ENCODE data around the gene TMCC2.
"Not testable (repeated sequence)": the region's sequence is repeated elsewhere in the genome, so short reads cannot be mapped to it uniquely, and the experiment has no call there.

TMCC2 gene

DNA sequence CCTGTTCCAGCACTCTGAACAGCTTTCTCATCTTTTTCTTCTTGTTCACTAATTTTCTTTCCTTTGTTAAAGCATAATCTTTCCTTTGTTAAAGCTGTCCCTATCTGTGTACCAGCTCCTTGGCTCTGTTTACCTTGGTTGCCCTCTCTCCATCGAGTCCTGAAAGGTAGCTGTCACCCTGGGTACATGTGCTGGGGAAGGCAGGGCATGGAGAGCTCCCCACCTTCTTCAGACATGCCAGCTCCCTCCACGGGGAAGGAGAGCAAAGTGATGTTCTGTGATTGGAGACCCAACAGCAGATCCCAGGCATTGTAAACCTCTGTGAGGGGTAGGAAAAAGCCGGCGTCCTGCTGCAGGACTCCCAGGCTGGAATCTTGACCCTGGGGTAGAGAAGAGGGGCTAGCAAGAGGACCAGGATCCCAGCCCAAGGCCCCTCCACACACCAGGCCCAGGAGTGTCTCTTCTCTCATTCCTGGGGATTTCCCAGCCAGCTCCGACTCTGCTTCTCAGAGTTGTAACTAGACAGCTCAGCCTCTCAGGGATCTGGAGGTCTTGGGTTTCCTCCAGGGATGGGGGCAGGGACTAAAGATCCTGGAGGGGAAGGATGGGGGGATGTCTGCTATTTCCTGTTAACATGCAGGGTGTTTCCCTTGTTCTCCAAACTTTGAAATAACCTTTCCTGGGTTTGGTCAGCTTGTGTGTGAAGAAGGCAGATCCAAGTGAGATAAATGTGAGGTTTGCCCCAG is 34.4 kb downstream of the TMCC2 start:
- no peak for DNase-seq

DNA sequence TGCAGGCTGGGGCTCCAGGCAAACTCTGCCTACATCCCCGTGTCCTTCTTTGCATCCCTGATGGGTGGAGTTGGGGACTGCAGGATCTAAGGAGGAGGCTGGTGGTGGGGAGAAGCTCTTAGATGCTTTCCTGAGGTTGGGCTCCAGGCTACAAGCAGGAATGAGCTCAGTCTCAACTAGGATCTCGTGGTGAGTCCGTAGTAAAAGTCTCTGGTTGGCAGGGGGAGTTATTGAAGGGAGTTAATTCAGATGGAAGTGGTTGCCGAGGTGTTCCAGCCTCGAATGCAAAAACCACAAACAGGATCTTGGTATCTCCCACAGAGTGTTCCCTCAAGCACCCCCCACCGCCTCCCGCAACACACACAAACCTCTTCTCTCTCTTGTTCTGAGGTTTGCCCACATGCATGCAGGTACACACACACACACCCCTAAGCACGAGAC is 35.0 kb downstream of the TMCC2 start:
- no peak for DNase-seq

DNA sequence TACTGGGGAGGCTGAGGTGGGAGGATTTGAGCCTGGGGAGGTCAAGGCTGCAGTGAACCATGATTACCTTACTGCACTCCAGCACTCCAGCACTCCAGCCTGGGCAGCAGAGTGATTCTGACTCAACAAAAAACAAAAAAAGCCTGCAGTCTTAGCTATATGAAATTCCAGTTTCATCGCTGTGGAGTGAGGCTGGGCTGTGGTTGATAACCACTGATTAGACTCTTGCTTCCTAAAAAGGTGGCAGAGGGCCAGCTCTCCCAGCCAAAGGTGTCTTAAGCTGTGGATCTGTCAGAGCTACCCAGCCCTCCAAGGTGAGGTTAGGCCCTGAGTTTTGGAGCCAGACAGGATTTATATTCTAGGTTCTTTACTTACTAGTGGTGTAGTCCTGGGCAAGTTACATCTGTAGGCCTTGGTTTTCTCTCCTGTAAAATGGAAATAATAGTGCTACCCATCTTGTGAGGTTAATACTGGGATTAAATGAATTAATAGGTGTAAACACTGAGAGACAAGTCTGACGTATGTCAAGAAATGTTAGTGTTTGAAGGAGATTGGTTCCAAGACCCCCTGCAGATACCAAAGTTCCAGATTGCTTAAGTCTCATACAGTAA is 35.9 kb downstream of the TMCC2 start:
- no peak for DNase-seq

DNA sequence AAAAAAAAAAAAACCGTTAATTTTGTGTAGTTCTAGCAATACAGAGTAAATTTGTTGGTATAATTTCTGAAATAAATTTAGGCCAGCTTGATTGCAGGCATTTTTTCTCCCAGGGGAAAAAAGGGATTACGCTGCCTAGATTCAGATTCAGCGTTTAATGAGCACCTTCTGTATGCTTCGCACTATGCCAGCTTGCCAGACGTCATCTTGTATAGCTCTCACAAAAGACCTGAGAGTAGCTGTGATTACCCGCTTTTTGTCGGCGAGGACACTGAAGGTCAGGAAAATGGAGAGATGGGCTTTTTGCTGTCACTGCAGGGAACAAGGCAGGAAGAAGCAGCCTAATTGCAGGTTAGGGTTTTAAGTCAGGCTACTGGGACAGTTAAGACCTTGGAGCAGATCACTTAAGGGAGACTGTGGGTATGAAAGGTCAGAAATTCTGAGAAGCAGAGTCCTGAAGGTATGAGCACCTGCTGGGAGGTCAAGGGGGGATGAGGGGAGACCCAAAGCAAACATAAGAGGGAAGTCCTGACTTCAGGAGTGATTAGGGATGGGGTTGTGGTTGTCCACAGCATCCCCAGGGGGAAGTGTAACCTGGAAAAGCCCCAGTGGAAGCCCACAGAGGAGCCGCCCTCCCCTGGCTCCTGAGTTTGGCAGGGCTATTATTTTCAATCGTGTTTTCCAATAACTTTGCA is 39.0 kb downstream of the TMCC2 start:
- DNase-seq: no peak

GRCh38 chr1:205267306-205267902 is 39.7 kb downstream of the TMCC2 start:
- DNase-seq: no peak

DNA sequence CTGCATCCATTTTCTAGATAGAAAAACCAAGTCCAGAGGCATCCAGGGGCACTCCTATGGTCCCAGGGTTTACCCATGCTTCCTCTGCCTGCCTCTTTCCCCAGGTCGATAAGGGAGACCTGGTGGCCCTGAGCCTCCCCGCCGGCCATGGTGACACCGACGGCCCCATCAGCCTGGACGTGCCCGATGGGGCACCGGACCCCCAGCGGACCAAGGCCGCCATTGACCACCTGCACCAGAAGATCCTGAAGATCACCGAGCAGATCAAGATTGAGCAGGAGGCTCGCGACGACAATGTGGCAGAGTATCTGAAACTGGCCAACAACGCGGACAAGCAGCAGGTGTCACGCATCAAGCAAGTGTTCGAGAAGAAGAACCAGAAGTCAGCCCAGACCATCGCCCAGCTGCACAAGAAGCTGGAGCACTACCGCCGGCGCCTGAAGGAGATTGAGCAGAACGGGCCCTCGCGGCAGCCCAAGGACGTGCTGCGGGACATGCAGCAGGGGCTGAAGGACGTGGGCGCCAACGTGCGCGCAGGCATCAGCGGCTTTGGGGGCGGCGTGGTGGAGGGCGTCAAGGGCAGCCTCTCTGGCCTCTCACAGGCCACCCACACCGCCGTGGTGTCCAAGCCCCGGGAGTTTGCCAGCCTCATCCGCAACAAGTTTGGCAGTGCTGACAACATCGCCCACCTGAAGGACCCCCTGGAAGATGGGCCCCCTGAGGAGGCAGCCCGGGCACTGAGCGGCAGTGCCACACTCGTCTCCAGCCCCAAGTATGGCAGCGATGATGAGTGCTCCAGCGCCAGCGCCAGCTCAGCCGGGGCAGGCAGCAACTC is 41.3 kb downstream of the TMCC2 start:
- no peak for DNase-seq

- no peak for DNase-seq
Observed at GRCh38 chr1:205269711-205270110, 42.0 kb downstream of the TMCC2 start.

DNA sequence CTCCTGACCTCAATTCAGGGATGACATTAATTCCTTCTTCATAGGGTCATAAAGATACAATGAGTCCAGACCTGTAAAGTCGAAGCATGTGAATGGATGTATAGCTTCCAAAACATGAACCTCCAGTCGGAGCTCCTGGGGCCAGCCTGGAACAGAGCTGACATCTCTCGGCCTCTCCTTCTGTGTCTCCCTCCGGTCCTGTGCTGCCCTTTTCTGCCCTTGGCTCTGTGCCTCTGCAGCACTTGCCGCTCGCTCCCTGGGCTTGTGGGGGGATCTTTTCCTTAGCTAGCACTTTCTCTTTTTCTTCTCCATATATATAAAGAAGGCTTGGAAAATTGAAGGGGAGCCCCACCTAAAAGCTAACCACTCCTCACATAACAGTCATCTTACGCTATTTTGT is 42.5 kb downstream of the TMCC2 start:
- no peak for DNase-seq

DNA sequence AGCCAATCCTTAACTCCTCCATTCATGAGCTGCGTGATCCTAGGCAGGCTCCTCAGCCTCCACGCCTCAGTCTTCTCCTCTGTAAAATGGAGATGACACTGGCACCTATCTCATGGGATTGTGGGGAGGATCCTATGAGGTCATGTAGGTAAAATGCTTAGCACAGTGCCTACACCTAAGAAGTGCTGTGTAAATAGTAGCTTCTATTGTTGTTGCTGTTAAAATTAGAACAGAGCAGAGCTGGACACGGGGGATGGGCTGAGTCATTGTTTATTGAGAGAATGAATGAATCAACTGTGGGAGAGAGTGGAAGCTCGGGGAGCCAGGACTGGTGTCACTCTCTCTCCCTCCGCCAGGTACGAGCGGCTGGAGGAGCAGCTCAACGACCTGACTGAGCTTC is 43.0 kb downstream of the TMCC2 start:
- no peak for DNase-seq

GRCh38 chr1:205271277-205271676 is 43.5 kb downstream of the TMCC2 start:
- no peak for DNase-seq

DNA sequence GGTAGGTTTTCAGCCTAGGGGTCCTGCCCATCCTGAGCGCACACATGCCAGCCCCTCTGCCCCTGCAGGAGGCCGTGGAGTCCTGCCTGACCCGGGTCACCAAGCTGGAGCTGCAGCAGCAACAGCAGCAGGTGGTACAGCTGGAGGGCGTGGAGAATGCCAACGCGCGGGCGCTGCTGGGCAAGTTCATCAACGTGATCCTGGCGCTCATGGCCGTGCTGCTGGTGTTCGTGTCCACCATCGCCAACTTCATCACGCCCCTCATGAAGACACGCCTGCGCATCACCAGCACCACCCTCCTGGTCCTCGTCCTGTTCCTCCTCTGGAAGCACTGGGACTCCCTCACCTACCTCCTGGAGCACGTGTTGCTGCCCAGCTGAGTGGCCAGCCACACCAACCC is 44.0 kb downstream of the TMCC2 start:
- DNase-seq: no peak

GRCh38 chr1:205272536-205272935 is 44.8 kb downstream of the TMCC2 start:
- no peak for DNase-seq

DNA sequence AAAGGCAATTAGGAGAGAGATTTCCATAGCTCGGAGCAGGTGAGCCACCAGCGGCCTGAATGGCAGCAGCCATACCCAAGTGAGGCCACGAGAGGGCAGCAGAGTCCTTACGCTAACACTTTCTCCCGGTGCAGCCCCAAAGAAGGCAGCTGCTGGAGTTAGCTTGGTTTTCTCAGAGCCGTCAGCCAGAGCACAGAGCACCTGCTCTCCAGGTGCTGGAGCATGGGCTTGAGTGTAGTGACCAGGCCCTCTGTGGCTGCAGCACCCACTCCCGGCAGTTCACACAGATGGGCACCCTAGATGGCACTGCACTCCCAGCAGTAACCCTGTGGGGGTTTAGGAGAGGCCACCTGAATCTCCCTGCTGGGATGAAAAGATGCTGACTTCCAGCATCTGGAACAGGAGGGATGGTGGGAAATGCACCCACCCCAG is 45.8 kb downstream of the TMCC2 start:
- peak; percentile 52 to 85 (median 80) for DNase-seq

GRCh38 chr1:205274041-205274691 is 46.4 kb downstream of the TMCC2 start:
- no peak for DNase-seq

DNA sequence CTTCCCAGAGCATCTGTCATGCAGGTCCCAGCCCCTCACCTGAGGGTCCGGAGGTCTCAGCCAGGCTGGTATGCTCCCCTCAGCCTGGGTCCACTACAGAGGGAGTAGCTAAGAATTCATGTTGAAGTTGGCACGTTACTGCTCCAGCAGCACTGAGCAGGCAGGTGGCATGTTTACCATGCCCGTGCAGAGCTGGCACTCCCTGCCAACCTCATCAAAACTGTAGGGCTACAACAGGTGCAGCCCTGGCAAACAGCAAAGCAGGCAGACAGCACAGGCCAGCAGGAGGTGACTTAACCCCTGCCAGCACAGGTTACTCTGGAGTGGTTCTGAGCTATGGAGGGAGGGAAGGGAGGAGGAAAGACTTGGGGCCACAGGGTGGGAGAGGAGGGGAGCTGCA is 47.4 kb downstream of the TMCC2 start:
- DNase-seq: peak in 2 of 4 experiments; percentile 38 to 52

- DNase-seq: no peak
Observed at GRCh38 chr1:205275916-205276688, 48.4 kb downstream of the TMCC2 start.

- DNase-seq: no peak
Observed at GRCh38 chr1:205276689-205277065, 48.9 kb downstream of the TMCC2 start.

GRCh38 chr1:205279986-205280385 is 52.2 kb downstream of the TMCC2 start:
- DNase-seq: no peak

GRCh38 chr1:205280666-205281395 is 53.1 kb downstream of the TMCC2 start:
- DNase-seq: not testable (repeated sequence)

- no peak for DNase-seq
Observed at GRCh38 chr1:205283270-205284147, 55.8 kb downstream of the TMCC2 start.
